Osteoblast (primary cell): ENCODE measurements around the gene CTNNA1. TPM values are rescaled to one million over a fixed set of nuclear protein-coding genes. Genes with fewer than 3 reads are reported as not detected.
A peak's percentile ranks its signal among the peaks of the same experiment; 100 is the strongest.

Source experiments
- DNase-seq: peaks from one replicate; pipeline ENCODE4 v3.0.0; 2011; ENCODE audit warnings: low spot score, mixed read lengths; ENCODE audit not compliant: insufficient read length; ENCODE audit errors: missing footprints
- H2AFZ ChIP-seq: 2 replicates; pipeline ENCODE4 v1.6.0; 2011; ENCODE audit warnings: mild to moderate bottlenecking, low read length
- H3K27ac ChIP-seq: 2 replicates; pipeline ENCODE4 v1.5.1; 2011; ENCODE audit warnings: mild to moderate bottlenecking, low read depth, low read length, moderate library complexity
- H3K27me3 ChIP-seq: 2 replicates; pipeline ENCODE4 v1.6.0; 2012; ENCODE audit warnings: mild to moderate bottlenecking, control low read depth, inconsistent platforms, low read length, moderate library complexity; ENCODE audit not compliant: insufficient read depth
- H3K36me3 ChIP-seq: 2 replicates; pipeline ENCODE4 v1.5.1; 2011; ENCODE audit warnings: mild to moderate bottlenecking, low read length, control low read depth, moderate library complexity; ENCODE audit not compliant: insufficient read depth
- H3K4me1 ChIP-seq: 2 replicates; pipeline ENCODE4 v1.5.1; 2011; ENCODE audit warnings: mild to moderate bottlenecking, low read length, control low read depth, moderate library complexity; ENCODE audit not compliant: insufficient read depth
- H3K4me2 ChIP-seq: 2 replicates; pipeline ENCODE4 v1.6.0; 2011; ENCODE audit warnings: mild to moderate bottlenecking, low read length; ENCODE audit not compliant: insufficient read depth
- H3K4me3 ChIP-seq: fragments of 200-600 bp; sonication (generic); 3 replicates; pipeline ENCODE4 v1.5.1; 2012; ENCODE audit warnings: mild to moderate bottlenecking, low read length, inconsistent platforms; ENCODE audit not compliant: insufficient read depth
- H3K79me2 ChIP-seq: 2 replicates; pipeline ENCODE4 v1.6.0; 2012; ENCODE audit warnings: mild to moderate bottlenecking, low read length, control low read depth, inconsistent platforms; ENCODE audit not compliant: insufficient read depth
- H3K9me3 ChIP-seq: 2 replicates; pipeline ENCODE4 v1.5.1; 2011; ENCODE audit warnings: low read depth, low read length, control low read depth
- H4K20me1 ChIP-seq: 2 replicates; pipeline ENCODE4 v1.6.0; 2012; ENCODE audit warnings: mild to moderate bottlenecking, low read length, control low read depth; ENCODE audit not compliant: insufficient read depth
- CTCF ChIP-seq: IDR thresholded peaks from 2 replicates; pipeline ENCODE4 v1.5.1; 2011; ENCODE audit warnings: mild to moderate bottlenecking, low read depth, low read length, moderate library complexity; ENCODE audit errors: extremely low read depth
- total RNA-seq: library from RNA; depleted of rRNA; stranded (reverse); fragments of >200 nt; gene quantifications from 2 replicates; pipeline ENCODE4 v1.2.3, GENCODE V29; 2012

Gene CTNNA1
- total RNA-seq, 1 donor = 432 TPM

GRCh38 chr5:138853132-138853531 lies 99.9 kb downstream of the CTNNA1 start:
- H3K9me3 ChIP-seq = no peaks in the 10 kb centered on the region
- no peak overlapping the region for H3K27ac ChIP-seq
- no peaks in the 10 kb centered on the region for H3K36me3 ChIP-seq
- DNase-seq = no peak
- no peaks in the 10 kb centered on the region for H3K27me3 ChIP-seq
- no peak for TF ChIP-seq CTCF
- H3K4me2 ChIP-seq = no peak overlapping the region
- H3K4me3 ChIP-seq = no peak overlapping the region
- peaks cover 22% of the 10 kb centered on the region for H3K4me1 ChIP-seq
- H4K20me1 ChIP-seq = peaks cover 16% of the 10 kb centered on the region
- H3K79me2 ChIP-seq = peaks cover 92% of the 10 kb centered on the region
- H2AFZ ChIP-seq = no peak overlapping the region

GRCh38 chr5:138867011-138867410 lies 113.8 kb downstream of the CTNNA1 start:
- H3K27me3 ChIP-seq = no peaks in the 10 kb centered on the region
- H3K4me3 ChIP-seq = no peak overlapping the region
- peaks cover 25% of the 10 kb centered on the region for H3K4me1 ChIP-seq
- no peak overlapping the region for H3K4me2 ChIP-seq
- H3K27ac ChIP-seq = no peak overlapping the region
- no peaks in the 10 kb centered on the region for H3K9me3 ChIP-seq
- H4K20me1 ChIP-seq = peaks cover 17% of the 10 kb centered on the region
- DNase-seq = no peak
- H2AFZ ChIP-seq = no peak overlapping the region
- TF ChIP-seq CTCF = no peak
- peaks cover 5% of the 10 kb centered on the region for H3K36me3 ChIP-seq
- H3K79me2 ChIP-seq = peaks cover 88% of the 10 kb centered on the region

- Histone ChIP-seq H2AFZ (no peak overlapping the region), H3K36me3 (no peaks in the 10 kb centered on the region), H3K27me3 (no peaks in the 10 kb centered on the region), H3K4me2 (no peak overlapping the region), H4K20me1 (peaks cover 34% of the 10 kb centered on the region), H3K9me3 (no peaks in the 10 kb centered on the region), H3K4me1 (peaks cover 38% of the 10 kb centered on the region), H3K4me3 (no peak overlapping the region), H3K79me2 (peaks cover 91% of the 10 kb centered on the region), H3K27ac (peak overlapping the region; percentile 58)
- no peak for TF ChIP-seq CTCF
- no peak for DNase-seq
These were observed 115.8 kb downstream of the CTNNA1 start for GRCh38 chr5:138869038-138869437.

GRCh38 chr5:138869763-138870500 lies 116.7 kb downstream of the CTNNA1 start:
- H3K27ac ChIP-seq = peak overlapping the region; percentile 58

More at GRCh38 chr5:138869763-138870500, 116.7 kb downstream of the CTNNA1 start:
- Histone ChIP-seq H3K27me3 (no peaks in the 10 kb centered on the region), H4K20me1 (peaks cover 34% of the 10 kb centered on the region), H3K9me3 (no peaks in the 10 kb centered on the region), H3K4me1 (peaks cover 47% of the 10 kb centered on the region), H3K36me3 (no peaks in the 10 kb centered on the region), H3K4me3 (peak overlapping the region; percentile 11), H3K79me2 (peaks cover 92% of the 10 kb centered on the region), H3K4me2 (peak overlapping the region; percentile 46), H2AFZ (no peak overlapping the region)
- no peak for TF ChIP-seq CTCF
- no peak for DNase-seq
